ENCODE data around the gene KDM4C. TPM values are rescaled to one million over a fixed set of nuclear protein-coding genes. Genes with fewer than 3 reads are reported as not detected.

Gene KDM4C
- total RNA-seq, 1 experiment from 2014 or later: 4.8 TPM

DNA sequence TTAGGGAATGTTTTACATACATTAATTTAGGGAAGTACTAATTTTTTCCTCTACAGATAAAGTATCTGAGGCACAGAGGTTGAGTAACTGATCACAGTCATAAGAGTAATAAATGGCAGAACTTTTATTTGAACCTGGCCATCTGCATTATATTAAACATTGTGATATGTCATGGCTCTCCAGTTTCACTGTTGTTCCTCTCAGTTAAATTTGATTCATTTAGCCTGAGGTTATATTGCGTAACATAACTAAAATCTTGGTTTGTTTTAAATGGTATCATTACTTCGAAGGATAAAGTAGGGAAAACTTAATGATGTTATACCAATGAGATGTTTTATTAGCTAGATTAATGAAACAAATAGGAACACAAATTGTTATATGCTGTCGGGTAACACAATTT lies 284.4 kb downstream of the KDM4C start:
- Histone ChIP-seq H3K4me3 (ENCODE audit: low read depth, low read length, poor library complexity, severe bottlenecking) (no peak overlapping the region), H3K36me3 (ENCODE audit: insufficient read depth, low read length, poor library complexity, severe bottlenecking) (no peaks in the 10 kb centered on the region), H3K9me3 (ENCODE audit: low read depth, low read length, poor library complexity, severe bottlenecking) (no peaks in the 10 kb centered on the region), H3K27ac (ENCODE audit: low read depth, low read length, poor library complexity, severe bottlenecking) (no peak overlapping the region), H3K4me1 (ENCODE audit: insufficient read depth, low read length, poor library complexity, severe bottlenecking) (no peaks in the 10 kb centered on the region), H3K27me3 (replicated peaks; ENCODE audit: insufficient read depth, low read depth, low read length, poor library complexity) (no peaks in the 10 kb centered on the region)
- no peak for DNase-seq (ENCODE audit: low spot score)
- CTCF ChIA-PET: no interaction called here
- intact Hi-C loops (cut with micrococcal nuclease; ENCODE audit: unreplicated experiment): no loop called here
- POLR2A ChIA-PET (ENCODE audit: low non-redundant PET): no interaction called here
- TF ChIP-seq, protein P1, sequence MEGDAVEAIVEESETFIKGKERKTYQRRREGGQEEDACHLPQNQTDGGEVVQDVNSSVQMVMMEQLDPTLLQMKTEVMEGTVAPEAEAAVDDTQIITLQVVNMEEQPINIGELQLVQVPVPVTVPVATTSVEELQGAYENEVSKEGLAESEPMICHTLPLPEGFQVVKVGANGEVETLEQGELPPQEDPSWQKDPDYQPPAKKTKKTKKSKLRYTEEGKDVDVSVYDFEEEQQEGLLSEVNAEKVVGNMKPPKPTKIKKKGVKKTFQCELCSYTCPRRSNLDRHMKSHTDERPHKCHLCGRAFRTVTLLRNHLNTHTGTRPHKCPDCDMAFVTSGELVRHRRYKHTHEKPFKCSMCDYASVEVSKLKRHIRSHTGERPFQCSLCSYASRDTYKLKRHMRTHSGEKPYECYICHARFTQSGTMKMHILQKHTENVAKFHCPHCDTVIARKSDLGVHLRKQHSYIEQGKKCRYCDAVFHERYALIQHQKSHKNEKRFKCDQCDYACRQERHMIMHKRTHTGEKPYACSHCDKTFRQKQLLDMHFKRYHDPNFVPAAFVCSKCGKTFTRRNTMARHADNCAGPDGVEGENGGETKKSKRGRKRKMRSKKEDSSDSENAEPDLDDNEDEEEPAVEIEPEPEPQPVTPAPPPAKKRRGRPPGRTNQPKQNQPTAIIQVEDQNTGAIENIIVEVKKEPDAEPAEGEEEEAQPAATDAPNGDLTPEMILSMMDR (conservative IDR thresholded peaks at IDR 0.05; ENCODE audit: low read depth, low read length): no peak
- no peak for TF ChIP-seq EZH2 (IDR thresholded peaks at IDR 0.05; ENCODE audit: borderline replicate concordance, low read depth, low read length, poor library complexity, severe bottlenecking)
- no TSS peak for BruUV-seq (replicated peaks)

DNA sequence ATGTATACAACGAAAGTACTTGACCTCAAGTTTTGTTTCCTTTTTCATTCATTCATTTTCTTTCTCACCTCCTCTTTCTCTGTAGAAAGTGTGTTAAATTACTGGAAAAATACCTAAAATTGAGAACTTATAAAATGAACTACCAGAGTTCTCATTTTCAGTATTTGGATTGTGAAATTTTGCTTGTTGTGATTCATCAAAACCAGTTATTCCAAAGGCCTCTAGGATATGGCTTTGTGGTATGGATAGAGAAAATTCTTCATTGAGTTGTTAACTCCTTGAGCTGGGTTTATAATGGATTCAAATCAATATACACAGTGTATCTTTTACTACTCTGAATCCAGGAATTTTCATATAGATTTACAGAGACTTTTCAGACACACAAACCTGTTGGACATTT lies 287.6 kb downstream of the KDM4C start:
- intact Hi-C loops (cut with micrococcal nuclease; ENCODE audit: unreplicated experiment): no loop called here
- no peaks in the 10 kb centered on the region for H3K27me3 ChIP-seq (replicated peaks; ENCODE audit: insufficient read depth, low read depth, low read length, poor library complexity)
- TF ChIP-seq, protein P1 (conservative IDR thresholded peaks at IDR 0.05; ENCODE audit: low read depth, low read length): no peak
- no peak for TF ChIP-seq EZH2 (IDR thresholded peaks at IDR 0.05; ENCODE audit: borderline replicate concordance, low read depth, low read length, poor library complexity, severe bottlenecking)
- H3K9me3 ChIP-seq (ENCODE audit: low read depth, low read length, poor library complexity, severe bottlenecking): no peaks in the 10 kb centered on the region
- no peak for DNase-seq (ENCODE audit: low spot score)
- CTCF ChIA-PET: no interaction called here
- no peak overlapping the region for H3K27ac ChIP-seq (ENCODE audit: low read depth, low read length, poor library complexity, severe bottlenecking)
- POLR2A ChIA-PET (ENCODE audit: low non-redundant PET): no interaction called here
- BruUV-seq (replicated peaks): no TSS peak
- no peak overlapping the region for H3K4me3 ChIP-seq (ENCODE audit: low read depth, low read length, poor library complexity, severe bottlenecking)
- no peaks in the 10 kb centered on the region for H3K4me1 ChIP-seq (ENCODE audit: insufficient read depth, low read length, poor library complexity, severe bottlenecking)
- H3K36me3 ChIP-seq (ENCODE audit: insufficient read depth, low read length, poor library complexity, severe bottlenecking): no peaks in the 10 kb centered on the region

DNA sequence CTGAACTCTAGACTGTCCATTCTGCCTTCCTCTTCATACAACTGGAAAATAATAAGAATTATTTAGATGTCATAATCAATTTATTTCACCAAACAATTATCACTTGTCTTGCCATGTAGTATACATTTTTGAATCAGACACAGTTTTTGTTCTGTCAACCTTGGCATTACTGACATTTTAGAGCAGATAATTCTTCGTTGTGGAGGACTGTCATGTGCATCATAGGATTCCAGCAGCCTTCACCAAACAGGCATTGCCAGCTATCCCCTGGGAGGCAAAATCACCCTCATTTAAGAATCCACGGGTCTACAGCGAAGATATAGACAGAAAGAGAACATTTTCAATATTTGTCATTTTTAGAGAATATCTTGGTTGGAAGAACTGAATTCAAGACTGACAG lies 293.9 kb downstream of the KDM4C start:
- intact Hi-C loops (cut with micrococcal nuclease; ENCODE audit: unreplicated experiment): loop anchor here (2.0 to 5.0 kb wide), 4 partner anchors 224 to 606 kb away; no protein-coding TSS in a partner anchor
- CTCF ChIA-PET: no interaction called here
- no peak for DNase-seq (ENCODE audit: low spot score)
- H3K9me3 ChIP-seq (ENCODE audit: low read depth, low read length, poor library complexity, severe bottlenecking): no peaks in the 10 kb centered on the region
- TF ChIP-seq, protein P1 (conservative IDR thresholded peaks at IDR 0.05; ENCODE audit: low read depth, low read length): no peak
- TF ChIP-seq EZH2 (IDR thresholded peaks at IDR 0.05; ENCODE audit: borderline replicate concordance, low read depth, low read length, poor library complexity, severe bottlenecking): no peak
- POLR2A ChIA-PET (ENCODE audit: low non-redundant PET): no interaction called here
- H3K4me3 ChIP-seq (ENCODE audit: low read depth, low read length, poor library complexity, severe bottlenecking): no peak overlapping the region
- H3K4me1 ChIP-seq (ENCODE audit: insufficient read depth, low read length, poor library complexity, severe bottlenecking): peaks cover 3% of the 10 kb centered on the region
- no peak overlapping the region for H3K27ac ChIP-seq (ENCODE audit: low read depth, low read length, poor library complexity, severe bottlenecking)
- H3K27me3 ChIP-seq (replicated peaks; ENCODE audit: insufficient read depth, low read depth, low read length, poor library complexity): no peaks in the 10 kb centered on the region
- no peaks in the 10 kb centered on the region for H3K36me3 ChIP-seq (ENCODE audit: insufficient read depth, low read length, poor library complexity, severe bottlenecking)
- no TSS peak for BruUV-seq (replicated peaks)
